ENCODE results near the gene BTBD9.

BTBD9 gene

GRCh38 chr6:38241200-38241871 lies 398.4 kb downstream of the BTBD9 start:
- DNase-seq (ENCODE audit: low read depth): peak; percentile 67

DNA sequence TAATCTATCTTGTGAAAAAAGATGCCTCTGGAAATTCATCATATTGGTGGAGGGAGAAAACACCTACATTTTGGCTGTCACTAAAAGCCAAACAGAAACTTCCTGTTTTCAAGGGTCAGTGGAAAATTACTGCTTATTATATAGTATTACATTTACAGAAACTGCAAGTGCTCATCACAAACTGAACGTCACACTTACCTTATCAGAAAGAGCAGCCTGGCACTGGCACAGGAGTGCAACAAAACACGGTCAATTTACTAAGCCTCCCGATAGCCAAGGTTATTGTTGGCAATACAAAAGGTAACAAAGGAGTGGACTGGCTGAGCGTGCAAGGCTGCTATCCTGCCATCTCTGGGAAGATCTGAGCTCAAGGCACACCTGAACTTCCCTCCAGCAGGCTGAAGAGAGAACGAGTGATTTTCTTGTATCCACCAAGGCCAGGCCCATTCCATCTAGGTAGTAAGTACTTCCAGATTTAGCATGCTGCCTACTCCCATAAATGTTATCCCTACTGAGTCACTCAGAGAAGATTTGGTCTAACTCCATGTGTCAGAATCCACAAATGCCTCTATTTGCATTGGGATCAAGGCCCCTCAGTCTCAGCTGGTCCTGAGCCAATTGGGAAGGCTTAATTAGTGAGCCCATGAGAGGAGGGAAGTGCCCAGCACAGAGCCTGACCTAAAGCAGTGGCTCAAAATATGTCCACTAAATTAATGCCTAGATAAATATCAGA lies 399.8 kb downstream of the BTBD9 start:
- DNase-seq (ENCODE audit: low read depth): peak; percentile 83

- no peak for DNase-seq (ENCODE audit: low read depth)
Observed at GRCh38 chr6:38236631-38237030, 403.1 kb downstream of the BTBD9 start.

DNA sequence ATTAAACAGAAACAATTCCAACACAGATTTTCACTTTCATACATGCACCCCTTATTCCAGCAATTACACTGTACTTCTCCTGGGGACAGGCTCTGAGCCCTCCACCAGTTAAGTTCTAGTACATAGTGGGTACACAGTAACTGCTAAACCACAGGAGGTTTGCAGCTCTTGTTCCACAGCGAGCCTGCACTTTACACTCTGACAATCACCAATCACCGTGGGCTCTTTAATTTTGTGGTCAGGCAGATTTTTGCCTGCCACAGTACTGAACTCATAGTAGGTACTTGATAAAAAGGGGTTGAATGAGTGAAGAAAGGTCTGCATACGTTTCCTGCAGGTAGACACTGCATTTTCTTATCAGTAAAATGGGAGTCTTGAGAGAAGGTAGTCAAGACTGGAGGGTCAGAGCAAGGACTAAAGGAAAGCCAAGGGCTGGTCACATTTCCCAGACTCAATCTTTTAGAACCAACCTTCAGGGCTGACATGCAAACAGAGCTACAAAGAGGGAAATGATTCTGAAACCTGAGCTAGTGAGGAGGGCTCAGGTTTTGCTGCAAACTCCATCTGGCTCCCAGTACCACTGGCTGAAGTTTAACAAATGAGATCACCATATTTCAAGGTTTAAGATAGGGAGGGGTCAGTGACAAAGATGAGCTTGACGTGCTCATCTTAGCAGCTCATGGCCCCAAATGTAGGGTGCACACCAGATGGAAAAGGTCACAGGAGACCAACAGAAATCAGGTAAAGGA lies 404.6 kb downstream of the BTBD9 start:
- DNase-seq (ENCODE audit: low read depth): no peak

DNA sequence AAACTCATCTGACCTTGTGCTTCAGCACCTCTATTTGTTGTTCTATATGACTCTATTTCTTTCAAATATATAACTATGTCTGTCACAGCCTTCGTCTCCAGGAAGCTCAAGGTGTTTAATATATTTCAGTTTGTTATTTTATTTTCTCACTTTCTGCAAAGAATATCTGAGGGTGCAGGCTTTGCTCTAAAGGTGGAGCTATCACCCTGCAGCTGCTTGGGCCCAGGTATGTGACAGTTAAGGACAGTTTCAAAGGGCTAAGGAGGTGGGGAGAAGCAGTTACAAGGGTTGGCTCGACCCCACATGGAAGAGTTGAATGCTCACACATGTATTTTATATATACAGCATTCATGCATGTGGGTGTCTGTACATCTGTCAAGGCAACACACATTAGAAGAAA lies 405.6 kb downstream of the BTBD9 start:
- DNase-seq (ENCODE audit: low read depth): no peak

DNA sequence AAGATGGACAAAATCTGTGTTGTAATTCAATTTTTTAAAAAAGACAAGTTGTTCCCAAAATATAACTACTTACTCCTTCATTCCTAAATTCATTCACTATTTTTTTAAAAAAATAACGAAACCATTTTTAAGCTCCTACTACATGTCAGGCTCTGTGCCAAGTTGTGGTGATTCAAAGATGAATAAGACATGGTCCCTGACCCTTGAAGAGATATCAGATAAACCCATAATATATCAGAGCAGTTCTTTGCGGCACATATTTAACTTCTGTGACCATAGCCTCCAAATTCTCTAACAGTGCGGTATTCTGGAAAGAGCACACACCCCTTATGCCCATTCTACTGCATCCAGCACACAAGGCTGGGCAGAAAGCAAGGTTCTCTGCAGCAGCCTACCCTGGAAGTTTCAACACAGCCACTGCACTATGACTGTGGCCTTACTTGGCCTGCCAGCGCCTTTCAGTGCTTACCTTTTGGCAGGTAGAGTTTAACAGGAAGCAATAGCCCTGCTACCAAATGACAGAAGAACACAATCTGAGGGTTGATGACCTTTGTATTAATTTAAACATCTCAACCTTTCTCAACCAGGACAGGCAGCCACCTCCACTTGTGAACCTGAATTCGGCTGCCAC lies 406.5 kb downstream of the BTBD9 start:
- DNase-seq (ENCODE audit: low read depth): peak; percentile 68

DNA sequence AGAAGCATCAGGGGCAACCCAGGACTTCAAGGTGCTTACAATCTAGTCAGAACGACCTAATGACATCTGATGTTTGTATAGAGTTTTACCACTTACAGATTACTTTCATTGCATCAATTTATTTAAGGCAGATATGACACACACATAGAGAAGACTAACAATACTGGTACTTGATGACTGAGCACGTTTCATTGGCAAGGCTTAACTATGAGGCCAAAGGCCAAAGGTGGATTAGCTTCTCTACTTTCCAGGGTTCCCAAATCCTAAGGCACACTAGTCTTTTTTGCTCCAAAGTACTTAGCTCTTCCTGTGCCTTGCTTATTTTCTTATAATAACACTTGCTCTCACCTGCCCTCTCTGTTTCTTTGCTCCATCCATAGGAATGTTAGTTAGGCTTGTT lies 414.0 kb downstream of the BTBD9 start:
- no peak for DNase-seq (ENCODE audit: low read depth)

- no peak for DNase-seq (ENCODE audit: low read depth)
Observed at GRCh38 chr6:38221251-38221650, 418.5 kb downstream of the BTBD9 start.

DNA sequence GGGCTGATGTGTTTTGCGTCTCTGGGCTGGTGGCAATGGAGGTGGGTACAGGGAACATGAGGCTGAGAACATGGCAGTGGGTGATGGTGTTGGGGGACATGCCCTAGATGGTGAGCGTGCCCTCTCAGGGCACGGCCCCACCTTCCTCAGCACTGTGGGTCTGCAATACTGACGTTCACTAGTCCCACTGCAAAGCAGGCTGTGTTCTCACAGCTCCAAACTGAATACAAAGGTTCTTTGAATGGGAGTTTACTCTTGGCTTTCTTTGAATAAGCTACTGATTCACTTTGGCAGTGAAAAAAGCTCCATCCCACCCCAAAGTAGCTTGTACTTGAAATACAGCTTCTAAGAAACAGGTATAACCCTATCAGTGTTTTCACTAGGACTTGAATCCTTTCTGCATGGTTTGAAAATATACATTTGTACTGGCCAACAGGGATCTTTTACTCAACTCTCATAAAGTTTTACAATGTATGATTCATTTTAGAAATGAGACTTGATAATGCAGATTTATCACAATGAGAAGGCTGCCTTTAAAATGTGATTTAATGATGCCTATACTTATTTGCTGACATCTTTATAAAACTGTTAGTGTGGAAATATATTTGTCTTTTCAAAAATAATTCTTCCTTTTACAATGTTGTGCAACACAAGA lies 419.5 kb downstream of the BTBD9 start:
- no peak for DNase-seq (ENCODE audit: low read depth)

- DNase-seq (ENCODE audit: low read depth): no peak
Observed at GRCh38 chr6:38218235-38218634, 421.5 kb downstream of the BTBD9 start.

DNA sequence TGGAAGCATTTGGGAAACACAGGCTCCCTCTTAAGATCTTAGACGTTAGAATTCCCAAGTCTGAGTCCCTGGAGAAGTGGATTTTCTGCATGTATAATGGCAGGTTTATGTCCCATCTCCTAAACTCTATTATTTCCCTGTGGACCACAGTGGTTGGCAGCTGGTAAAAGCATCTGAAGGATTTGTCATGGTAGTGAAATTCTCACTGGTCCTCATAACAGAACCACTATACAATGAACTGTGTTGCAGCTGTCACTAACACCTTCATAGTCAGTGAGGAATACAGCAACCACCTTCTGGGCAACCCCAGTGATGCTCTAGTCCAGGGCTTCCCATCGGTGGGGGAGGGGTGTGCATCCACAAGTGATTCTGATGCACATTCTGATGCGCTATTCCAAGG lies 423.3 kb downstream of the BTBD9 start:
- no peak for DNase-seq (ENCODE audit: low read depth)

DNA sequence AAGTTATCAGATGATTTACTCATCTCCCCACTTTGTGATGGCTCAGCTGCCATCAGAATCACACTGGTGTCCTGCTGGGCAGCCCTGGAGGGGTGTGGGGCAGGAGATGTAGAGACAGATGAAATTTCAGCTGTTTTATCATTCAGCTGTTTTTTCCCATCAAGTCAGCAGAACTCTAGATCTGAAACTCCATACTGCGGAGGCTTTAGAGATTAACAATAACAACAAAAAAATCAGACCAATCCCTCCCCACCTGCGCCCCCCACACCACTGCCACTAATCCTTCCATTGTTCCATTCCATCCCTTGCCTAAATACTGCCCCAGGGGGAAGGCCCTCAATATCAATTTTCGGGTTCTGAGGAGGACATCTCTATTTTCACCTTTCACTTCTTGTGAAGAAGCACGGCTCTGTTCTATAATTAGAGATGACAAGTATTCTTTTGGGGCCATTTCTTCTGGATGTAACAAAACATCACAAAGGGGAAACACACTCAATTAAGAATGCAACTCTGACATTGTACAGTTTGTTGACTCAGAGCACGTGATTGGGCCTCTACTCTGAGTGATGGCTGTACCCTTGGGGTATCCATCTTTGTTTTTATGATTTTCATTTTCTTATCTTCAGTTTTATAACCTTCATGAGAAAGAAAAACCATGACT lies 423.9 kb downstream of the BTBD9 start:
- no peak for DNase-seq (ENCODE audit: low read depth)

DNA sequence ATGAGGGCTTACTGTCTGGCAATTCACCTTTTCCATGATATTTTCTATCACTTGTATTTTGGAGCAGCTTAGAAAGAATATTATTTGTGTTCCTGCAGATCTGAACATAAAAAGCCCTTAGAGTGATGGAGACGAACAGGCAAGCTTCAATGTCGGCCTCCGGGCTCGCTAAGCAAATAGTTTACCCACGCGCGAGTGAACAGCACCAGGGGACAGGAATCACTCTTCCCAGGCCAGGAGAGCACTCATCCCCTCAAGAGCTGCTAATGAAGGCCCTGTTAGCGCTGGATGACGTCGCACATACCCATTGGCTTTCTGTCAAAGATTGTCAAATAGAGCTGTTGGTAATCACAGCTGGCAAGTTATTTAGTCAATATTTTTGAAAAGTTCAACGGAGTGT lies 424.5 kb downstream of the BTBD9 start:
- no peak for DNase-seq (ENCODE audit: low read depth)

GRCh38 chr6:38214159-38214558 lies 425.6 kb downstream of the BTBD9 start:
- DNase-seq (ENCODE audit: low read depth): no peak

DNA sequence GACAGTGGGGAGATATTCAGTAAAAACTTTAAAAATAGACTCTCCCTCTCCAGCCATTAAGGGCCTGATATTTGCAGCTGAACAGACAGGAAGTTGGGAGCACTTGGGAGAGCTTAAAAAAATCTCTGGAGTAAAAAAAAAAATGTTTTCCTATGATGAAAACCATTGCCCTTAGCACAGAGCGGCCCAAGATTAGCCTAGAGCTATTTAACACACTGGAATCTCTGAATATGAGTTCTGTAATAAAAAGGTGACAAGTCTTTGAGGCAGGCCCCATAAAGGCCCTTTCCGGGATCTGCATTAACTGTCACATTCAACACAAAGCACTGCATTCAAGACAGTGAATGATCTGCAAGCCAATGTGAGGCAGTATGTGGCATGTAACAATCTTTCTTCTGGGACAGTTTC lies 426.5 kb downstream of the BTBD9 start:
- DNase-seq (ENCODE audit: low read depth): peak; percentile 60

DNA sequence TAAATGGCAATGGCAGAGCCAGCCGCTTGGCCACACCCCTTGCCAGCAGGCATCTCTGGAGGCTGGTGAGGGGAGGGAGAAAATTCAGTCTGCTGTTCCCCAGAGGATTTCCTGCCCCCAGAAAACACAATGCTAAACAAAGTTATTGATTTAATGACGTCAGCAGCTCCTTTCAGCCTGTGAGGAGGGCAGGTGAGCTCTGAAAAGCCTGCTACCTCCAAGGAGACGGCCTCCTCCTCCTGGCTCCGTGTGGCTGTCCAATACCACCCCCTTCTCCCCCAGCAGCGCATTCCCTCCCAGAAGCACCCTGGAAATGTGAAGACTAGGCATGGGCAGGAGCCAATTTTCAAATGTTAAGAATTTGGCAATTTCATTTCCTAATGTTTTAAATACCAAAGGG lies 427.1 kb downstream of the BTBD9 start:
- DNase-seq (ENCODE audit: low read depth): peak; percentile 11

GRCh38 chr6:38212116-38212515 lies 427.6 kb downstream of the BTBD9 start:
- no peak for DNase-seq (ENCODE audit: low read depth)

- no peak for DNase-seq (ENCODE audit: low read depth)
Observed at GRCh38 chr6:38209371-38210260, 430.1 kb downstream of the BTBD9 start.

GRCh38 chr6:38208028-38208427 lies 431.7 kb downstream of the BTBD9 start:
- DNase-seq (ENCODE audit: low read depth): no peak

GRCh38 chr6:38207375-38207774 lies 432.4 kb downstream of the BTBD9 start:
- DNase-seq (ENCODE audit: low read depth): no peak

DNA sequence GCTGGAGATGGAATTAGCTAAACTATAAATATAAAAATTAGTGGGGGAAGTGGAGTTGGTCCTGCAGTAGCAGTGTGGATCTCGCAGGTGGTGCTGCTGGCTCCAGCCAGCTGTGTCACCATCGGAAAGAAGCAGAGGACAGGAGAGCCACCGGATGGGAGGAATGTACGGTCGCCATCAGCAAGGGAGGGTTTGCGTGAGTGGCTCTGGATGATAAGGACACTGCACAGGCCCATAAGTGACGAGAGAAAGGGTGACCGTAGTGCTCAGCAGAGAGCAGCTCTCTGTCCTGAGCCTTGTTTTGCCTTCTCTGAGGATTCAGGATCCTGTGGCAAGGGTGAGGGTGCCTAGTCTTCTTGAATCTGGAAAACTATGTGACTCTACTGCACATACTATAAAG lies 441.5 kb downstream of the BTBD9 start:
- no peak for DNase-seq (ENCODE audit: low read depth)
